ENCODE data around the gene ANKS1B.

GRCh38 chr12:99309812-99310211 is 674.9 kb downstream of the ANKS1B start:
- no peak for TF ChIP-seq POLR2A (IDR thresholded peaks at IDR 0.05; ENCODE audit: low read length)
- TF ChIP-seq GATA1 (IDR thresholded peaks at IDR 0.05; ENCODE audit: low read depth, low read length): no peak

All from erythroblast (primary cell).